LNCAP (cell line): ENCODE data around the gene PTRHD1.

Source experiments
- TF ChIP-seq, protein P1 (sequence below): fragments of 450-650 bp; IDR thresholded peaks from 2 replicates; pipeline ENCODE4 v1.5.1; 2017; ENCODE audit warnings: mild to moderate bottlenecking

The PTRHD1 gene

DNA sequence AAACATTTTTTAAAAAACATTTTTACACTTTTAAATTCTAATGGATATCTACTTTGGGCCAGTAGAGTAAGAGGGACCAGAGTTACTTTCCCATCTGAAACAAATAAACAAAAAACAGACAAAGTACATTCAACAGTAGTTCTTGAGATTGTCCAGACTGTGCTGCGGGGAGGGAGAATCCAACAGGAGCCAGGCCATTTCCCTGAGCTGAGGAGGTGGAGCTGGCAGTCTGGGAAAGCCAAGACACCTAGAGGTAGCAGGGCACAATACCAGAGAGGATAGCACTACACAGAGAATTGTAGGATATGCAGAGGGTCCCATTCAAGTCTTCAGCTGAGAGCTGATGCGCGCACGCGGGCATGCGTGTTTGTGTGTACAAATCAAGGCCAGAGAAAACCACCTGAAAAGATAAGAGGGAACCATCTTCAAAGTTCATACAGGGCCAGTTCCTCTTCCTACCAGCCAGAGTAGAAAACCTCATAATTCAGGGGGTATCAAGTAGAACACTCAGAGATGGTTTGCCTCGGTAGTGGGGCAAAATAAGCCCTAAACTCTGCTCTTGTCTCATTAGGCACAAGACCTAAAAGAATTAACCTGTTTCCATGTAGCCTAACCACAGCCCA lies 44.0 kb downstream of the PTRHD1 start:
- TF ChIP-seq, protein P1, sequence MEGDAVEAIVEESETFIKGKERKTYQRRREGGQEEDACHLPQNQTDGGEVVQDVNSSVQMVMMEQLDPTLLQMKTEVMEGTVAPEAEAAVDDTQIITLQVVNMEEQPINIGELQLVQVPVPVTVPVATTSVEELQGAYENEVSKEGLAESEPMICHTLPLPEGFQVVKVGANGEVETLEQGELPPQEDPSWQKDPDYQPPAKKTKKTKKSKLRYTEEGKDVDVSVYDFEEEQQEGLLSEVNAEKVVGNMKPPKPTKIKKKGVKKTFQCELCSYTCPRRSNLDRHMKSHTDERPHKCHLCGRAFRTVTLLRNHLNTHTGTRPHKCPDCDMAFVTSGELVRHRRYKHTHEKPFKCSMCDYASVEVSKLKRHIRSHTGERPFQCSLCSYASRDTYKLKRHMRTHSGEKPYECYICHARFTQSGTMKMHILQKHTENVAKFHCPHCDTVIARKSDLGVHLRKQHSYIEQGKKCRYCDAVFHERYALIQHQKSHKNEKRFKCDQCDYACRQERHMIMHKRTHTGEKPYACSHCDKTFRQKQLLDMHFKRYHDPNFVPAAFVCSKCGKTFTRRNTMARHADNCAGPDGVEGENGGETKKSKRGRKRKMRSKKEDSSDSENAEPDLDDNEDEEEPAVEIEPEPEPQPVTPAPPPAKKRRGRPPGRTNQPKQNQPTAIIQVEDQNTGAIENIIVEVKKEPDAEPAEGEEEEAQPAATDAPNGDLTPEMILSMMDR, result no peak

GRCh38 chr2:24747299-24747698 lies 45.9 kb downstream of the PTRHD1 start:
- TF ChIP-seq, protein P1, result no peak

DNA sequence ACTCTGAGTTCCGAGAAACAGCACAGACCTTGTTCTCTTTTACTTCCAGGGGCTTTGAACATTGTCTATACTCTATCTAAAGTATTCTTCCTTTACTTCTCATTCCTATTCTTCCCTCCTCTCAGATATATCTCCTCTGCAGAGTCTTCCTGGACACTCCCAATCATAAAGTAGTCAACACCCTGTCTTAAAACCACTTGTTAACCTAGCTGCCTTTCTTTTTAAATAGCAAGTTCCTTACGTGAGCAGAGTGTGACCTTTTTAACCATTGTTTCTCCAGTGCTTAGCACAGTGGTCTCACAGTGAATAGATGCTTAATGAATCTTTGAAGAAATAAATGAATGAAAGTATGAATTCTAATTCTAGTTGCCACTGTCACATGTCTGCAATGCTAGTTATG lies 47.4 kb downstream of the PTRHD1 start:
- TF ChIP-seq, protein P1, result no peak

GRCh38 chr2:24744356-24744755 lies 48.8 kb downstream of the PTRHD1 start:
- TF ChIP-seq, protein P1, result no peak

DNA sequence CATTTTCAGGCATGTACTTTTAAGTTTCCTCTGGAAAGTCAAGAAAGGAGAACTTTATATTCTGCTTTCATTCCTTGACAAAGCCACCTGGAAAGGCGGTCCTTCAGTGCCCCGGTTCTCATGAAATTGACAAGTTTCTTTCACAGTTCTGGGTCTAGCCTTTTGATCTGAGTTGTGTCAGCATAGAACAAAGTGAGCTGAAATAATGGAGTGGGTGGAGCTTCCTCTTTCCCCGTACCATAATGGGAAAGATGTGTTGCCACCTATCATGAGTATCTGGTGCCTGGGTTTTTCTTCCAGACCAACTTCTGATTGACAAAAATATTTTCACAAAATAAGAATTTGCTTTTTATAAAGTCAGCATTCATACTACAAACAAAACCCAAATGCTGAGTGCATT lies 49.3 kb downstream of the PTRHD1 start:
- TF ChIP-seq, protein P1, result no peak

GRCh38 chr2:24742730-24743129 lies 50.5 kb downstream of the PTRHD1 start:
- TF ChIP-seq, protein P1, result no peak

GRCh38 chr2:24740142-24740541 lies 53.0 kb downstream of the PTRHD1 start:
- TF ChIP-seq, protein P1, result no peak
